GM12801 (cell line): ENCODE measurements around the gene CDK19.

Source experiments
- TF ChIP-seq, protein P1 (sequence below): IDR thresholded peaks from one replicate; pipeline ENCODE4 v1.5.1; 2011; ENCODE audit warnings: control low read depth; ENCODE audit not compliant: insufficient read length; ENCODE audit errors: extremely low read depth

The CDK19 gene

DNA sequence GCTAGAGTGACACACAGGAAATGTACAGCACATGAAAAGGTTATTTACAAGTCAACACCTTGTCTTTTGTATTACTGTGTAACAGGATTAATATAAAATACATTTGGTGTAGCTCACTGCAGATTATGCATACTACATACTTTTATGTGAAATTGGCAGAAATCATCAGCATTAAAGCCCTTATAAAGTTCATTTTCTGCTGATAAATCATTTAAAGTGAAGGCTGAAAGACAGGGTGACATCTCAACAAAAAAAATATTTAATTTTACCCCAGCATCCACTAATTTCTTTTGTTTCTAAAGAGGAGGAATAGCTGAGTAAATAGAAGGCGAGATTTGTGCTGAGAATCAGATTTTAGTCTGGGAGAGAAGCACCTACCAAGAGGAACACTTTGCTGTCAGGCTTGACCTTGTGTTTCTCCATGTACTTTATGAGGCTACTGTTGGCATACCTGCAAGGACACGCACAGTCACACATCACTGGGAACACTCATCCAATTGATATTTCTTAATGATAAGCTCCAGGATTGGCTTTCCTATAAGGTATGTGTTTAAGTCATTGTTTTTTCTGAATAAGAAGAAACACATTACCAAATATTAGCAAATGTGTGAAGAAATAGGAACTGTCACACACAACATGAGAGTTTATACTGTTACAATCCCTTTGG lies 192.2 kb downstream of the CDK19 start:
- TF ChIP-seq, protein P1, sequence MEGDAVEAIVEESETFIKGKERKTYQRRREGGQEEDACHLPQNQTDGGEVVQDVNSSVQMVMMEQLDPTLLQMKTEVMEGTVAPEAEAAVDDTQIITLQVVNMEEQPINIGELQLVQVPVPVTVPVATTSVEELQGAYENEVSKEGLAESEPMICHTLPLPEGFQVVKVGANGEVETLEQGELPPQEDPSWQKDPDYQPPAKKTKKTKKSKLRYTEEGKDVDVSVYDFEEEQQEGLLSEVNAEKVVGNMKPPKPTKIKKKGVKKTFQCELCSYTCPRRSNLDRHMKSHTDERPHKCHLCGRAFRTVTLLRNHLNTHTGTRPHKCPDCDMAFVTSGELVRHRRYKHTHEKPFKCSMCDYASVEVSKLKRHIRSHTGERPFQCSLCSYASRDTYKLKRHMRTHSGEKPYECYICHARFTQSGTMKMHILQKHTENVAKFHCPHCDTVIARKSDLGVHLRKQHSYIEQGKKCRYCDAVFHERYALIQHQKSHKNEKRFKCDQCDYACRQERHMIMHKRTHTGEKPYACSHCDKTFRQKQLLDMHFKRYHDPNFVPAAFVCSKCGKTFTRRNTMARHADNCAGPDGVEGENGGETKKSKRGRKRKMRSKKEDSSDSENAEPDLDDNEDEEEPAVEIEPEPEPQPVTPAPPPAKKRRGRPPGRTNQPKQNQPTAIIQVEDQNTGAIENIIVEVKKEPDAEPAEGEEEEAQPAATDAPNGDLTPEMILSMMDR, result no peak

DNA sequence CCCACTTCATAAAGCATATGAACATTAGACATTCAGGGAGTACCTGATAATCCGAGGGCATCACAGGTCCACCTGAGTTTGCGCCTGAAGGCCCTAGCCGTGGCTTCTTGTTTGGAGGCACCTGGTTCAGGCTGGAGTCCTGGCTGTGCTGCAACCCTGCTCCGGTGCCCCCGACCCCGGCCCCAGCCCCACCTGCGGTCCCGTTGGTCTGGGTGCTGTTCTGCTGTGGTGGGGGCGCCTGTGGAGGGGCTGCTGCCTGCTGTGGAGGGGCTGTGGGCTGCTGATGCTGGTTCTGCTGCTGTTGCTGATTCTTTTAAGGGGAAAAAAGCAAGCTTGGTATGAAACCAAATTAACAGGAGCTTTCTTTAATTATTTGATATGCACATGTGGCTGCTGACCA lies 194.2 kb downstream of the CDK19 start:
- TF ChIP-seq, protein P1, result no peak

DNA sequence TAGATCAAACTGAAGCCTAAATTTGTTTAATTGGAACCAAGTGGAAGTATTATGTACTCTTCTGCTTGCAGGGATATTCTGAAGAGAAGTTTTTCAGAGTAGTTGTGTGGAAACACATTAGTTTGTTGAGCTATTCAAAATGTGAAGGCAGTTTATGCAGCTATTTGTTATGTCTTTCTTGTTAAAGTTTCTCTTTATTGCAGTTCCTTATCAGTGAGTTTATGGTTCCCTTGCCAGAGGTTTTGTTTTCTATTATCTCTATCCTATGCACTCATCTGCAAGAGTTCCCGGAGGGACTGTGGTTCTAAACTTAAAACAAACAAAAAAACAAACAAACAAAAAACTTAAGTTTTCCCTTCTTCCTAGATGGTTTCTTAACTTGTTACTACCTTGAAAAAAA lies 195.2 kb downstream of the CDK19 start:
- TF ChIP-seq, protein P1, result no peak

DNA sequence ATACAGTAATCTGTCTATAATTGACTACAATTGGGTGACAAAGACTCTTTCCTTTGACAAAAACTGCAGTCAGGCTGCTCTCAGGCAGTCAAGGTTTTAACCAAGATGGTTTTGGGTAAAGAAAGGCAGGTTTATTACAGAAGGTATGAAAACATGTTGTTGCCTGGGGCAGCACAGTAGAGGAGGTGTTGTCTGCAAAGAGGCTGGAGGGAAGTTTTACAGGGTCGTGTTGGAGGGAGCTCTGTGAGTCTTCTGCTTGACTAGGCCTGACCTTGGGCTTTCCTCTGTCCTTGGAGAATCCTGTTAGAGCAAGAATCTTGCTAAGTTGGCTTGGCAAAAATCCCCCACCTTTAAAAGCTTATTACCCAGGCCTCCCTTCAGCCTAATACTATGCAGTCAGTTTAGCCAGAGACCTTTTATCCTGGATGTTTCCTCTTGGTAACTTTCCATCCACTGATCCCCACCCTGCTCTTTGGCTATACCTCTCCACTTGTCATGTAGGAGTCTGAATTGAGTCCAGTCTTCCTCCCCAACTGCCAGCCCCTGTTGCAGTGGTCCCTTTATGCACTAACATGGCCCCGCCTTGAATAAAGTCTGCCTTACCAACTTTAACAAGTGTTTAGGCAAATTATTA lies 195.9 kb downstream of the CDK19 start:
- TF ChIP-seq, protein P1, result no peak

DNA sequence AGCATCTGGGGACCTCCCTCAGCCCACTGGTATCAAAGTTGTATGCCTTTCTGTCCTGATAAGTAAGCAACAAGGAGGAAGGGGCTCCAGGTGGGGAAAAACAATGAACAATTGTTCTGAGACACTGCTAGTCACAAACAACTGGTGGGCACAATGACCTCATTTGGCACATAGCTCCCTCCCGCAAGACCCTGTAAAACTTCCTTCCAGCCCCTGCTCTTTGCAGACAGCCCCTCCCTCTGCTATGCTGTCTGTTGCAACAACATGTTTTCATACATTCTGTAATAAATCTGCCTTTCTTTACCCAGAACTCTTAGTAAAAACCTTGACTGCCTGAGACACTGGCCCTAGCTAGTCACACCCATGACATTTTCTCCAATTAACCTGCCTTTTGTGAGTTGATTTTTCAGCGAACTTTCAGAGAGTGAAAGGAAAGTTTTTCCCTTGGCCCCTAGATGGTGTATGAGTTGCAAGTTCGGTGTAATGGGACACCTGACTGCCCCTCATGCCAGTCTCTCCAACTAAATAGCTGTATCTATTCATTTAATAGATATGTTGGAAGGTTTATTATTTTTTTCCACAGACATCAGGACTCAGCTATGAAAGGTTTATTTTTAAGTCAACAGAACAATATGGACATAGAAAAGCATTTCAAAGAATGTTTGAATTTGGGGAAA lies 196.5 kb downstream of the CDK19 start:
- TF ChIP-seq, protein P1, result no peak

DNA sequence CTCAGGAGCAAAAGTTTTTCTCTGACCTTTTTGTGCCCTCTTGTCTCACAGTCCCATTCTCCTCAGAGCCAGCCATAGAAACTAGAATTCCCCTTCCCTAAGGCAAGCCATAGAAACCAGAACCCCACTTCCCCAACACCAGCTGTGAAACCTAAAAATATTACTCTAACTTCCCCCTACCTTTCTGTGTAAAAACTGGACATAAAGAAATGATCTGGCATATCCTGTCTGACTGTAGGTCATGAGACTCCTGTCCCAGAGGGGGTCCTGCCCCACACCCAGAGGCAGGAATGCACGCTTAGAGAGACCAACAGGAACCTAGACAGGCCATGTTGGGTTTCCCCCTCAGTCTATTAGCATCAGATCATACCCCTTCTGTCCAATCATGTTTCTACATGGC lies 198.2 kb downstream of the CDK19 start:
- TF ChIP-seq, protein P1, result no peak

DNA sequence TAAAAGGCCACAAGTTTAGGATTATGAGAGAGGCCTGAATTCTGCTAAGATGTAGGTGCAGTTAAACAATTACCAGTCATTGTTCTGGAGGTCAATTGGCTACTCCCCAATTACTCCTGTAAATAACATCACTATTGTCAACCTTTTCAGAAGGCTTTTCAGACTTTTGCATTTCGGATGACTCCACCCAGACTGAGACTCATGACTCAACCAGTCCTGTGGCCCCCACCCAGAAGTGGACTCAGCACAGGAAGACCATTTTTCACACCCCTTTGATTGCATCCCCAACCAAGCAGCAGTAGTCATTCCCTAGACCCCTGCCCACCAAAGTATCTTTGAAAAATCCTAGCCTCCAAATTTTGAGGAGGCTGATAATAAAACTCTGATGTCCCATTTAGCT lies 199.5 kb downstream of the CDK19 start:
- TF ChIP-seq, protein P1, result no peak
